SIG-M5 treated with dmso at 0.1 percent for 504 hours (cell line): ENCODE data around the gene KLHL2.
"Not testable (repeated sequence)": the region's sequence is repeated elsewhere in the genome, so short reads cannot be mapped to it uniquely, and the experiment has no call there.

Experiments
- DNase-seq: peaks from one replicate; lab custom pipeline; 2025; ENCODE audit not compliant: unreplicated experiment; lab: John Stamatoyannopoulos, UW

KLHL2 gene

GRCh38 chr4:165207431-165208220 is at the start of gene KLHL2:
Gene KLHL2 (plus strand): TSS chr4:165207561. CDS start chr4:165207877, 316 bp downstream.
- peak; percentile 76 for DNase-seq

GRCh38 chr4:165158762-165159161 is 48.6 kb upstream of the KLHL2 start:
- DNase-seq: no peak

- DNase-seq: no peak
These were observed 43.1 kb upstream of the KLHL2 start for GRCh38 chr4:165164257-165164656.

GRCh38 chr4:165166872-165167271 is 40.5 kb upstream of the KLHL2 start:
- not testable (repeated sequence) for DNase-seq

- no peak for DNase-seq
These were observed 39.7 kb upstream of the KLHL2 start for GRCh38 chr4:165167650-165168049.

- no peak for DNase-seq
These were observed 36.5 kb upstream of the KLHL2 start for GRCh38 chr4:165170819-165171218.

- DNase-seq: not testable (repeated sequence)
These were observed 31.9 kb upstream of the KLHL2 start for GRCh38 chr4:165175470-165175869.

- DNase-seq: no peak
These were observed 31.5 kb upstream of the KLHL2 start for GRCh38 chr4:165175879-165176278.

- DNase-seq: no peak
These were observed 29.4 kb upstream of the KLHL2 start for GRCh38 chr4:165177725-165178666.

- DNase-seq: no peak
These were observed 23.1 kb upstream of the KLHL2 start for GRCh38 chr4:165184220-165184619.

- not testable (repeated sequence) for DNase-seq
These were observed 22.4 kb upstream of the KLHL2 start for GRCh38 chr4:165184998-165185397.

- no peak for DNase-seq
These were observed 21.9 kb upstream of the KLHL2 start for GRCh38 chr4:165185448-165185847.

GRCh38 chr4:165190591-165191347 is 16.6 kb upstream of the KLHL2 start:
- no peak for DNase-seq

- no peak for DNase-seq
These were observed 16.1 kb upstream of the KLHL2 start for GRCh38 chr4:165191348-165191656.

- no peak for DNase-seq
These were observed 15.4 kb upstream of the KLHL2 start for GRCh38 chr4:165191814-165192499.

GRCh38 chr4:165192500-165192898 is 14.9 kb upstream of the KLHL2 start:
- DNase-seq: no peak

GRCh38 chr4:165192956-165193355 is 14.4 kb upstream of the KLHL2 start:
- DNase-seq: no peak

- no peak for DNase-seq
These were observed 13.0 kb upstream of the KLHL2 start for GRCh38 chr4:165194368-165194767.

- DNase-seq: no peak
These were observed 9.0 kb upstream of the KLHL2 start for GRCh38 chr4:165198329-165198728.

GRCh38 chr4:165199286-165199685 is 8.1 kb upstream of the KLHL2 start:
- DNase-seq: no peak

- DNase-seq: no peak
These were observed 7.6 kb upstream of the KLHL2 start for GRCh38 chr4:165199722-165200121.
